Tibial nerve (tissue), 4 donors: ENCODE data around the gene WFIKKN1. TPM values are rescaled to one million over a fixed set of nuclear protein-coding genes. Genes with fewer than 3 reads are reported as not detected.

Experiments used
- DNase-seq, 2 donors: peaks; one replicate each; pipeline ENCODE4 v3.0.0-alpha.2; 2019; ENCODE audit warnings: low spot score in 2 of 2
- H3K27ac ChIP-seq, 4 donors: fragments of 200-600 bp; sonication (generic) in 3 of 4; one replicate each; pipeline ENCODE4 v1.5.1; 2017 to 2019; ENCODE audit warnings: mild to moderate bottlenecking in 1 of 4
- H3K27me3 ChIP-seq, 2 donors: fragments of 200-600 bp; sonication (generic) in 1 of 2; one replicate each; pipeline versions ENCODE4 v1.5.1 to v1.6.0; 2017 to 2019
- H3K36me3 ChIP-seq, 3 donors: fragments of 200-600 bp; sonication (generic); one replicate each; pipeline ENCODE4 v1.5.1; 2018 to 2019
- H3K4me1 ChIP-seq, 4 donors: fragments of 200-600 bp; sonication (generic) in 3 of 4; one replicate each; pipeline ENCODE4 v1.5.1; 2017 to 2019
- H3K4me3 ChIP-seq, 4 donors: fragments of 200-600 bp; sonication (generic) in 3 of 4; one replicate each; pipeline ENCODE4 v1.5.1; 2017 to 2019; ENCODE audit warnings: mild to moderate bottlenecking in 1 of 4, moderate library complexity in 1 of 4
- H3K9me3 ChIP-seq, 4 donors: fragments of 200-600 bp; sonication (generic) in 3 of 4; one replicate each; pipeline ENCODE4 v1.5.1; 2017 to 2019
- CTCF ChIP-seq, 5 experiments: fragments of 200-600 bp in 3 of 5; fragments of 450-650 bp in 2 of 5; sonication (generic) in 3 of 5; IDR thresholded peaks; one replicate each; pipeline ENCODE4 v1.5.1; 2016 to 2019; ENCODE audit warnings: antibody characterized with exemption in 5 of 5, mild to moderate bottlenecking in 3 of 5, moderate library complexity in 2 of 5
- EP300 ChIP-seq, 2 donors: sonication (generic); formaldehyde crosslinking; IDR thresholded peaks; one replicate each; pipeline ENCODE4 v1.6.1; 2017; ENCODE audit warnings: antibody characterized with exemption in 2 of 2, mild to moderate bottlenecking in 1 of 2
- POLR2A ChIP-seq, 2 donors: fragments of 450-650 bp; IDR thresholded peaks; one replicate each; pipeline ENCODE4 v1.6.1; 2017; ENCODE audit warnings: antibody characterized with exemption in 2 of 2, mild to moderate bottlenecking in 2 of 2, moderate library complexity in 2 of 2
- WGBS, 2 donors: methylation state at CpG; one replicate each; pipeline ENCODE4 v1.1.5; 2018; 5-methylcytosine and 5-hydroxymethylcytosine counted together
- total RNA-seq, 4 donors: library from RNA; depleted of rRNA; stranded (reverse); fragments of >200 nt; gene quantifications; one replicate each; pipeline ENCODE4 v1.1.0, GENCODE V29; 2016

The WFIKKN1 gene
- total RNA-seq, 4 donors from 2014 or later, result 0.66 to 3.9 (median 1.8) TPM

GRCh38 chr16:622920-623280 lies 7.9 kb upstream of the WFIKKN1 start:
- no peak for DNase-seq
- Histone ChIP-seq H3K36me3 (peaks cover 0 to 44% (median 3%) of the 10 kb centered on the region in 3 donors), H3K27ac (peak overlapping the region in 2 of 4 donors; percentile 28 to 58), H3K4me3 (no peak overlapping the region), H3K4me1 (peaks cover 0 to 24% (median 0%) of the 10 kb centered on the region in 4 donors), H3K9me3 (no peaks in the 10 kb centered on the region), H3K27me3 (no peaks in the 10 kb centered on the region)
- TF ChIP-seq EP300 (IDR thresholded peaks at IDR 0.05) (no peak), POLR2A (IDR thresholded peaks at IDR 0.05) (no peak), CTCF (IDR thresholded peaks at IDR 0.05) (no peak)
- 91 to 92% methylated on average over 16 to 17 of the region's 17 CpGs for WGBS, 2 donors

- H3K4me1 ChIP-seq, result peaks cover 0 to 39% (median 7%) of the 10 kb centered on the region in 4 donors
- 68 to 80% methylated on average over 8 to 10 of the region's 10 CpGs for WGBS, 2 donors
- TF ChIP-seq EP300 (IDR thresholded peaks at IDR 0.05), result no peak
- TF ChIP-seq POLR2A (IDR thresholded peaks at IDR 0.05), result no peak
- TF ChIP-seq CTCF (IDR thresholded peaks at IDR 0.05), result no peak
- DNase-seq, result no peak
- H3K27ac ChIP-seq, result no peak overlapping the region
- H3K9me3 ChIP-seq, result no peaks in the 10 kb centered on the region
- no peak overlapping the region for H3K4me3 ChIP-seq
- no peaks in the 10 kb centered on the region for H3K27me3 ChIP-seq
- peaks cover 0 to 45% (median 3%) of the 10 kb centered on the region in 3 donors for H3K36me3 ChIP-seq
Measured at GRCh38 chr16:624526-625070, 6.2 kb upstream of the WFIKKN1 start.

- no peak for DNase-seq
- Histone ChIP-seq H3K27ac (no peak overlapping the region), H3K4me1 (peaks cover 0 to 46% (median 15%) of the 10 kb centered on the region in 4 donors), H3K4me3 (no peak overlapping the region), H3K27me3 (no peaks in the 10 kb centered on the region), H3K36me3 (peaks cover 0 to 41% (median 3%) of the 10 kb centered on the region in 3 donors), H3K9me3 (no peaks in the 10 kb centered on the region)
- WGBS, 2 donors, result 91 to 94% methylated on average over 21 to 30 of the region's 37 CpGs
- TF ChIP-seq CTCF (IDR thresholded peaks at IDR 0.05) (no peak), POLR2A (IDR thresholded peaks at IDR 0.05) (no peak), EP300 (IDR thresholded peaks at IDR 0.05) (no peak)
Measured at GRCh38 chr16:625117-625976, 5.4 kb upstream of the WFIKKN1 start.

GRCh38 chr16:625977-626765 lies 4.6 kb upstream of the WFIKKN1 start:
- Histone ChIP-seq H3K36me3 (peaks cover 0 to 41% (median 3%) of the 10 kb centered on the region in 3 donors), H3K4me1 (peaks cover 0 to 51% (median 23%) of the 10 kb centered on the region in 4 donors), H3K4me3 (no peak overlapping the region), H3K27ac (peak overlapping the region in 1 of 4 donors; percentile 36), H3K9me3 (no peaks in the 10 kb centered on the region), H3K27me3 (no peaks in the 10 kb centered on the region)
- TF ChIP-seq EP300 (IDR thresholded peaks at IDR 0.05) (no peak), POLR2A (IDR thresholded peaks at IDR 0.05) (no peak), CTCF (IDR thresholded peaks at IDR 0.05) (no peak)
- 92 to 93% methylated on average over 28 to 32 of the region's 35 CpGs for WGBS, 2 donors
- DNase-seq, result no peak
